GM12875 (cell line): Measurements from ENCODE around the gene MIB2.

Source experiments
- H3K4me3 ChIP-seq: one replicate; pipeline ENCODE4 v1.5.1; 2011; ENCODE audit warnings: low read depth, low read length, control low read depth
- TF ChIP-seq, protein P1 (sequence below): IDR thresholded peaks from 2 replicates; pipeline ENCODE4 v1.5.1; 2011; ENCODE audit warnings: low read depth, mild to moderate bottlenecking, control low read depth, inconsistent platforms, low read length, moderate library complexity, borderline replicate concordance; ENCODE audit not compliant: insufficient read depth

Gene MIB2

DNA sequence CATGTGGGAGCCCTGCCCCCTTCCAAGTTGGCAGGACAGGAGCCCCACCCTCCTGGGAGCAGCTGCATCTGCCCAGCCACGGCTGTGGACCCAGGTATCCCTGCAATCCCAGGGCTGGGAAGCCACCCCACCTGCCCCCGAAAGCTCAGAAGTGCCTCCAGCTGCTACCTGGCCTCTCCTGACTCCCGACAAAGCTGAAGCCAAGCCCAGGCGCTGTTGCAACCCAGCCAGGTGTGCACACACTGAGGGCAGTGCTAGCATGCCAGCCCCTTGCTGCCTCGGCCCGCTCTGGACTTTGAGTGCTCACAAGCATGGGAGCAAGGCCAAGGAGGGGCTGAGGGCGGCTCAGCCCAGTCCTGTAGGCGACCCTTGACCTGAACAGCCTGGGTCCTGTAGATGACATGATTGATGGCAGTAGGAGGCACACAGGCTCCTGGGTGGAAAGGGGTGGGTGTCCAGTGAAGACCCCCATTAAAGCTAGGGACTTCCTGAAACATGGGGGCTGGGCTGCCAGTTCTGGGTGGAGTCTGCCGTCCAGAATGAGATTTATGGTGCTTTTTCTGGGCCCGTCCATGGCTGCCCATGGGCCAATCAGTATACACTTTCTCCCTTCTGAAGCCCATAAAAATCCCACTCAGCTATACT is 37.8 kb upstream of the MIB2 start:
- TF ChIP-seq, protein P1, sequence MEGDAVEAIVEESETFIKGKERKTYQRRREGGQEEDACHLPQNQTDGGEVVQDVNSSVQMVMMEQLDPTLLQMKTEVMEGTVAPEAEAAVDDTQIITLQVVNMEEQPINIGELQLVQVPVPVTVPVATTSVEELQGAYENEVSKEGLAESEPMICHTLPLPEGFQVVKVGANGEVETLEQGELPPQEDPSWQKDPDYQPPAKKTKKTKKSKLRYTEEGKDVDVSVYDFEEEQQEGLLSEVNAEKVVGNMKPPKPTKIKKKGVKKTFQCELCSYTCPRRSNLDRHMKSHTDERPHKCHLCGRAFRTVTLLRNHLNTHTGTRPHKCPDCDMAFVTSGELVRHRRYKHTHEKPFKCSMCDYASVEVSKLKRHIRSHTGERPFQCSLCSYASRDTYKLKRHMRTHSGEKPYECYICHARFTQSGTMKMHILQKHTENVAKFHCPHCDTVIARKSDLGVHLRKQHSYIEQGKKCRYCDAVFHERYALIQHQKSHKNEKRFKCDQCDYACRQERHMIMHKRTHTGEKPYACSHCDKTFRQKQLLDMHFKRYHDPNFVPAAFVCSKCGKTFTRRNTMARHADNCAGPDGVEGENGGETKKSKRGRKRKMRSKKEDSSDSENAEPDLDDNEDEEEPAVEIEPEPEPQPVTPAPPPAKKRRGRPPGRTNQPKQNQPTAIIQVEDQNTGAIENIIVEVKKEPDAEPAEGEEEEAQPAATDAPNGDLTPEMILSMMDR, result no peak
- H3K4me3 ChIP-seq, result no peak overlapping the region

DNA sequence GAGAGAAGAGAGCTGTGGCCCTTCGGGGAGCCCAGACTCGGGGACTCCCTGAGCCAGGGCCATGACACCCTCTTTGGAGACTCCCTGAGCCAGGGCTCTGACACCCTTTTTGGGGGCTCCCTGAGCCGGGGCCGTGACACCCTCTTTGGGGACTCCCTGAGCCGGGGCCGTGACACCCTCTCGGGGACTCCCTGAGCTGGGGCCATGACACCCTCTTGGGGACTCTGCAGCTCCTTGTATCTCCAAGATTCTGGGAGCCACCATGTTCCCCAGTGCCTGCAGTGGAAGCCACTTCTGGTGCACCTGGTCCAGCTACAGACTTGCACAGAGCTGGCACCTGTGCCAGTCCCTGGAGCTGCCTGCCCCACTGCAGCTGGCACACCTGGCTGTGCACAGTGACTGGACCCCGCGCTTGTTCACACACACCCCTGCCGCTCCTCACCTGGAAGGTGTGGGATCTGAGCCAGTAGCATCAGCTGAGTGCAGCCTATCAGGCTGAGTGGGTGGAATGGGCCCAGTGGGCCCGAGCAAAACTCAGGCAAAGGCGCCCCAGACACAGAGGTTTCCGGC is 36.8 kb upstream of the MIB2 start:
- no peak overlapping the region for H3K4me3 ChIP-seq
- TF ChIP-seq, protein P1, result no peak

DNA sequence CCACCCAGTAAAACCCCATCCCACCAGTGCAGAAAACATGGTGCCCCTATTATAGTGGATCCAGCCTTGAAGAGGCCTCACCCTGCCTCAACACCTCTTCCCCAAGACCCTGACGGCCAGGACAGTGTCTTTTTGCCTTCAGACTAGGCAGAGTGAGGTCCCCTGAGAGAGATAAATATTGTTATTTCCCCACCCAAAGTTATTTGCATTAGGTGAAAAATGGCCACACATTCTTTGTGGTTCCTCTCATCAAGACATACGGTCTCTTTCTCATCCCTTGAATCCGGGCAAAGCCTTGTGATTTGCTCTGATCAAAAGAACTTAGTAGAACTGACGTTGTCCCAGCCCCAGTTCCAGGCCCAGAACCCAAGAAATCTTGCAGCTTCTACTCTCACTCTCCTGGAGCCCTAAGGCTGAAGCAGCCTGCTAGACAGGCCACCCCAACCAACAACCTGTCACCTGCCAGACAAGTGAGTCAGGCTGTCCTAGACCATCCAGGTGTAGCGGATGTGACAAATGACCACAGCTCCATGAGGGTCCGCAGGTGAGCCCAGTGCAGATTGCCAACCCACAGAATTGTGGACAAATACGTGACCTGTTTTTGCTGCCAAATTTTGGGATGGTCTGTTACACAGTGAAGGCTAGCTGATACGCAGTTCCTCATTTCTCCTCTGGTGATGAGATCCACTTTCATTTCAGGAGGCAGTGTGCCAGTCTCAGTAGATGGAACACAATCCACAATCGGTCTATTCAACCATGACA is 32.5 kb upstream of the MIB2 start:
- H3K4me3 ChIP-seq, result no peak overlapping the region
- TF ChIP-seq, protein P1, result no peak

DNA sequence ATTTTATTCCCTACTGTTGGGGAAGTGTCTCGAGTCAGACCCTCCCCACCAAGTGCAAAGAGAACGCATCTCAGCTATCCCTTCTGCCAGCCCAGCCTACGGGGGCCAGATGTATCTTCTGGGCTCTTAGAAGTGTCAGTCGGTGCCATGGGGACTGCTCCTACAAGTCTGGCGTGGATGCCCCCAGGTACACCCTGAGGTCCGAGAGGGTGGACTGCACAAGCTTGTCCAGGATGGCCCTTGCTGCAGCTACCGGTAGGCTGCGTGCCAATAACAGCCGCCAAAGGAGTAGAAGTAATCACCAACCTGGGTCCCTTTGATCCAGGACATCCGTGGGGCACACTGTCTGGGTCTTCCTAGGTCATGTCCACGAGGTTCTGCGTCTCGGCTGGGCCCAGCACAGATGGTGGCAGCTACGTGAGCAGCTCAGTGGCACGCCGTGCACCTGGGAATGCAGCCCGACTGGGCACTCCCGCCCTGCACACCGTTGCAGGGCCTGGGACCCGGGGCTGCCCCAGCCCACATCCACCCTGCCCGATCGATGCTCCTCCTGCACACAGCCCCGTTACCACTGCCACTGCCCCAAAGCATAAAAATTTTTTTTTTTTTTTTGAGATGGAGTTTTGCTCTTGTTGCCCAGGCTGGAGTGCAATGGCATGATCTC is 31.8 kb upstream of the MIB2 start:
- TF ChIP-seq, protein P1, result no peak
- no peak overlapping the region for H3K4me3 ChIP-seq

DNA sequence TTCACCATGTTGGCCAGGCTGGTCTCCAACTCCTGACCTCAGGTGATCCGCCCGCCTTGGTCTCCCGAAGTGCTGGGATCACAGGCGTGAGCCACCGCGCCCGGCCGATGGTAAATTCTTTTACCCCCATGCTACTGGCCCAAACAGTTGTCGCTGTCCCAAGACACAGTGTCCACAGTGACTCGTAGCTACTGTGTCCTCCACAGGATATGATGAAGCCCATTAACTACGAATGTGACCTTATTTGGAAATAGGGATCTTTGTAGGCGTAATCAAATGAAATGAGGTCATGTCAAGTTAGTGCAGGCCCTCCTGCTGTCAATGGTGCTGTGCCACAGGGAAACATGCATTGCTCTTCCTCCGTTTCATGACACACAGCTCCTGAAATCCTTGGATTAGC is 23.8 kb upstream of the MIB2 start:
- no peak overlapping the region for H3K4me3 ChIP-seq
- TF ChIP-seq, protein P1, result no peak

DNA sequence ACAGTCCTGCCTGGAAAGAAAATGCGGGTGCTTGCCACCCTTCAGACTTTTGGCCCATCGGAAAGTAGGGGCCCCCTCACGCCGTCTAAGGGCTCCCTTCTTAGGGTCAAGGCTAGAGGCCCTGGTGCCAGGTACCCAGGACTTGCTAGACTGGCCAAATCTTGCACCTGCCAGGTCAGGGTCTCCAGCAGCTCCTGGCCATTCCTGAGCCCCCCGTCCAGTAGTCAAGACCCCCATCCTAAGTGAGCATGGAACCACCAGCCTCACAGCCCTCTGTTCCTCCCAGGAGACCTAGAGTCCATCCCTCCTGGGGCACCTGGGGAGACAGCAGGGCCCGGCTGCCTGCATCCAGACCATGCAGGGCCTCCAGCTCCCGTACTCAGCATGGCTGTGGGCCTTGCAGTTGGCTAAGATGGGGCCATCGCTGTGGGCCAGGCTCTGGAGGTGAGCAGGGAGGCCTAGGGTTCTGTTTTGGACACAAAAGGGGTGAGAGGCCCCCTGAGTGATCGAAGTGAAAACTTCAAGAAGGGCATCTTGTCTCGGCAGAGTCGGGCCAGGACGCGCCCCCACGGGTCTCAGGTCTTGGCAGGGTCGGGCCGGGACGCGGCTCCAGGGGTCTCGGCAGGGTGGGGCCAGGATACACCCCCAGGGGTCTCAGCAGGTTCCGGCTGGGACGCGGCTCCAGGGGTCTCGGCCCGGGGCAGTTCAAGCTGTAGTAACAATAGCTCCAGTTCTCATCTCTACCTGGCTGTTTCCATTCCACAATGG is 21.3 kb upstream of the MIB2 start:
- TF ChIP-seq, protein P1, result no peak
- H3K4me3 ChIP-seq, result no peak overlapping the region
